Lung microvascular endothelial cell (primary cell): ENCODE measurements around the gene ASIC5. TPM values are rescaled to one million over a fixed set of nuclear protein-coding genes. Genes with fewer than 3 reads are reported as not detected.
"Not testable (repeated sequence)": the region's sequence is repeated elsewhere in the genome, so short reads cannot be mapped to it uniquely, and the experiment has no call there.

Experiments used
- DNase-seq, 2 donors: peaks; one replicate each; pipeline versions ENCODE4 v3.0.0 to v3.0.0-alpha.2; 2010; ENCODE audit warnings: low read depth in 2 of 2
- total RNA-seq: library from RNA; depleted of rRNA; stranded (reverse); fragments of >200 nt; gene quantifications from 2 replicates; pipeline ENCODE4 v1.2.1, GENCODE V29; 2014

Gene ASIC5
- total RNA-seq, result not detected in 2 replicates

DNA sequence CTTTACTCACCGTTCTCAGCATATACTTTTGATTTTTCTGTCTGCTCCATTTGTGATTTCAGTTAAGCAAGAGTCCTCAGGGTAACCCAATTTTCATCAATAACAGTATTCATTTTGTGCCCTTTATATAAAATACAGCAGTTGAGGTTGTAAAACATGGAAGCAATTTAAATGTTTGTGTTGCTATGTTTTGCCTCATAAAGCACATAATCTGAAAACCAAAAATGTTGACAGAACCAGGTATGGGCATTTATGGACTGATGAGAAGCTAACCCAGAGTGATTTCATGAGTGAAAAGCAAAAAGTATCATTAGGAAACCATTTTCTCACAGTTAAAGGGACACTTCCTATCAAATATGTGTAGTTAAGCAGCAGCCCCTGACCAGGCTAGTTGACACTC, at the start of gene ASIC5:
Gene ASIC5 (minus strand): TSS at position 101 of the 400 bp plus-strand sequence. CDS start 51 bp downstream, at position 50.
- DNase-seq, result no peak

GRCh38 chr4:155914782-155915181, 48.7 kb upstream of the ASIC5 start:
- DNase-seq, result no peak

GRCh38 chr4:155911905-155912304, 45.8 kb upstream of the ASIC5 start:
- no peak for DNase-seq

- DNase-seq, result no peak
Measured at GRCh38 chr4:155909615-155910226, 43.6 kb upstream of the ASIC5 start.

DNA sequence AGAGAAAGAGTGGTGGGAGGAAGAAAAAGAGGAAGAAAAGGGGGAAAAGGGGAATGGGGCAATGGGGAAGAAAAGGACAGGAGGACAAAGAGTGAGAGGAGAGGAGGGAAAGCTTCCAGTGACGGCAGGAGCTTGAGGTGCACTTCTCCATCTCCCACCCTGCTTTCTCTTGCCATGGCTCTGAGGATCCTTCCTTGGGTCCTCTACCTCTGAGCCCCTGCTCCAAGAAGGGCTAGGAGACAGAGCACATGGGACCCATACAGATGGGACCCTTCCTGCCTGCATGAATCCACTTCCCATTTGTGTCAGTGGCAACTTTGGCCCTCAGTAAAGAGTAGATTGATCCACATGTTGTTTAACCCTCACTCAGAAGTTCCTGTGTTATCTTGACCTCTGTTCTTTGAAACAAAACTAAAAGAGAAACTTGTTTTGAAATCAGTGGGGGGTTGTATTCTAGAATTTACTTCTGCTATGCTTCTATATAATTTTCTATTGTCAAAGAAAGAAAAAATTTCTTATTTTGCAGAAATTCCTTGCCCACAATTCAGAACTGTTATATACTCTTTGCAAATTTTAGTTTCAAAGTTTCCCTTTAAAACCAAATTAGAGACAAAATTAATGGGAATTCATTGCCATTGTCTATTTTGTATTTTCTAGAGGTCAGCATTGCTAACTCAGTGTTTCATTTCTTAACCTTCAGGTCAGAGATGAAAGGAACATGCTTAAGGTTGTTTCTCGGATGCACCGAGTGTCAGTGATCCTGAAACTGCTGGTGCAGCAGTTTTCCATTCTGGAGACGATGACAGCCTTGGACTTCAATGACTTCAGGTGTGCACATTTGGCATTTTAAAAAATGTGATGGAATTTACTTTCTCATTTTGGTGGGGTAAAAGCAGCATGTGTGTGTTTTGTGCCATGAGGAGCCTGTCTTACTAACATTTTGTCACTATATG, 42.4 kb upstream of the ASIC5 start:
- DNase-seq, result no peak

DNA sequence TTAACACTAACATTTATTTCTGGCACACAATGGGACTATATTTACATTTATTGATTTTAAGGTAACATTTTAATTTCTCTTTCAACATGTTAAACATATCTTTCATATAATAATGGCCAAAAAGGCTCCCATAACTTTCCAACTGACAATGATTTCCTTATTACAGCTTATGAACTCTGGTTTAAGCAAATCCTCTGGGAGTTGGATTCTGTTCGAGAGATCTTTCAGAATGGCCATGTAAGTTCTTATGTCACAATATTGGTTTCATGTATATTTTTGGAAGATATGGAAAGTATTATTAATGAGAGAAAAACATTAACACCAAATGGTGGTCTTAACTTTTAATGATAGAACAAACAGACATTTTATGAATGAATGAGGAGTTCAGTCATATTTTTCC, 41.5 kb upstream of the ASIC5 start:
- no peak for DNase-seq

- no peak for DNase-seq
Measured at GRCh38 chr4:155906554-155907247, 40.6 kb upstream of the ASIC5 start.

- no peak for DNase-seq
Measured at GRCh38 chr4:155904331-155904730, 38.3 kb upstream of the ASIC5 start.

GRCh38 chr4:155903453-155903852, 37.4 kb upstream of the ASIC5 start, which contains the start of gene TDO2:
Gene TDO2, plus strand, starts transcription at chr4:155903696. Its CDS starts 63 bp downstream, at chr4:155903759.
- no peak for DNase-seq

DNA sequence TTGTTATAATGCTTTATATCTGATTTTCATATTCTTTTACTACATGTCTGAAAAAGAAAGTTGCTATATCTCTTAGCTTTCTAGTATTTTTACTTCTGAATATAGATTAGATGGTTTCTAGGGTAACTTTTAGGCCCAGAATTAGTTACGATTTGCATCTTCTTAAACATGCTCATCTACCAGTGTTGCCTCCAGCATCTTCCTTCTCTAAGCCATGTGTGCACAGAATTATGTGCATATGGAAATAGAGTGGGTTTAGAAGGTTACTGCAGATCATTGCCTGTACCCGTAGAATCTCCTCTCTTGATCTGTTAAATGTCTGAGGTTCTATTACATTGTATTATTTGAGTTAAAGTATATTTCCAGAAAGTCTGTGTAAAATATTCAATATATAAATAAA, 34.9 kb upstream of the ASIC5 start:
- no peak for DNase-seq

- DNase-seq, result no peak
Measured at GRCh38 chr4:155900381-155900780, 34.3 kb upstream of the ASIC5 start.

GRCh38 chr4:155899891-155900290, 33.8 kb upstream of the ASIC5 start:
- DNase-seq, result no peak

DNA sequence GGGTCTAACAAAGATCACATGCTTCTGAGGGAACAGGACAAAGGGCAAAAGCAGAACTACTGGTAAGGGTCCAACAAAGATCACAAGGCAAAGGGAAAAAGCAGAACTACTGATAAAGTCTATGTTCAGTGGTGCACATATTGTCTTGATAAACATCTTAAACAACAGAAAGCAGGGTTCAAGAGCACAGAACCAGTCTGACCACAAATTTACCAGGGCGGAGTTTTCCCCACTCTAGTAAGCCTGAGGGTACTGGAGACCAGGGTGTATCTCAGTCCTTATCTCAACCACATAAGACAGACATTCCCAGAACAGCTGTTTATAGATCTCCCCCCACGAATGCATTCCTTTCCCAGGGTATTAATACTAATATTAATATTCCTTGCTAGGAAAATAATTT, 32.3 kb upstream of the ASIC5 start:
- not testable (repeated sequence) for DNase-seq

DNA sequence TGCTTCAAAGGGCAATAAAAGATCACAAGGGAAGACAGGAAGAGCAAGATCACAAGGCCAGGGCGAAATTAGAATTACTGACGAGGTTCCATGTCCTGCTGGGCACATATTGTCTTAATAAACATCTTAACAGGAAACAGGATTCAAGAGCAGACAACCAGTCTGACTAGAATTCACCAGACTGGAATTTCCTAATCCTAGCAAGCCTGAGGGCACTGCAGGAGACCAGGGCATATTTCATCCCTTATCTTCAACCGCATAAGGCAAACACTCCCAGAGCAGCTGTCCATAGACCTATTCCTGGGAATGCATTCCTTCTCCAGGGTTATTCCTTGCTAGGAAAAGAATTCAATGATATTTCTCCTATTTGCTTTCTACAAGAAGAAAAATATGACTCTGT, 25.0 kb upstream of the ASIC5 start:
- DNase-seq, result no peak

GRCh38 chr4:155889946-155890345, 23.9 kb upstream of the ASIC5 start:
- no peak for DNase-seq

GRCh38 chr4:155889031-155889793, 23.1 kb upstream of the ASIC5 start:
- peak in 1 of 2 donors; percentile 43 for DNase-seq

GRCh38 chr4:155887847-155888570, 21.9 kb upstream of the ASIC5 start:
- DNase-seq, result no peak

GRCh38 chr4:155887045-155887444, 21.0 kb upstream of the ASIC5 start:
- no peak for DNase-seq

DNA sequence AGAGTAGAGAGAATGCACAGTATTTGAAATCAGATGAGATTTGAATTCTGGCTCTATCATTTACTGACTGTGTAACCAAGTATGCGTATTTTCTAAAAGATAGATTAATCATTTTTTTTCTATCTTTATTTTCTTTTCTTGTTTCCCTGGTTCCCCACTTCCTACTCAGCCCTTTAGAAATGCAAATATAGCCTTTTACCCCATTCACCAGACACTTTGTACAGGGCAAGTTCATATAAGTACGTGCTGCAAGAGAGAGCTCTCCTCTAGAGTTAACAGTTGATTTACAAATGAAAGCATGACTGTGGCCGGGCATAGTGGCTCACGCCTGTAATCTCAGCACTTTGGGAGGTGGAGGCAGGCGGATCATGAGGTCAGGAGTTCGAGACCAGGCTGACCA, 19.6 kb upstream of the ASIC5 start:
- DNase-seq, result no peak

GRCh38 chr4:155883895-155884294, 17.8 kb upstream of the ASIC5 start:
- DNase-seq, result no peak

DNA sequence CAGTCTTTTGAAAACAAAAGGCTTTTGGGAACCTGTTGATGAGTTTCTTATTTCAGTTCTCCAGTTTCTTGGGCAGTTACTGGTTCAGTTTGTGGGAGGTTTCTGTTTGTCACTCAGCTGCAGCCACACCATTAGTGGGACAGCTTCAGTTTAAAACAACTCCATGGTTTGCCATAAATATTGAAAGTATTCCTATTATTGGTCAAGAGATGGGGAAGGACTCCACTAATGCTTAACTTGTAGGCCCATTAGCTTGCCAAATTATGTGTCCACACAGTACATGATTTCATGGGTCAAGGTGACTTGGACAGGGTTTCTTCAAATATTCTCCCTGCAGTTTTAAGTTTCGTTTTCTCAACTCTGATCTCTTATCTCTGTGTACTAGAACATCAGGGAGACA, 15.5 kb upstream of the ASIC5 start:
- DNase-seq, result no peak
